ENCODE results near the gene TEX29.

TEX29 gene

DNA sequence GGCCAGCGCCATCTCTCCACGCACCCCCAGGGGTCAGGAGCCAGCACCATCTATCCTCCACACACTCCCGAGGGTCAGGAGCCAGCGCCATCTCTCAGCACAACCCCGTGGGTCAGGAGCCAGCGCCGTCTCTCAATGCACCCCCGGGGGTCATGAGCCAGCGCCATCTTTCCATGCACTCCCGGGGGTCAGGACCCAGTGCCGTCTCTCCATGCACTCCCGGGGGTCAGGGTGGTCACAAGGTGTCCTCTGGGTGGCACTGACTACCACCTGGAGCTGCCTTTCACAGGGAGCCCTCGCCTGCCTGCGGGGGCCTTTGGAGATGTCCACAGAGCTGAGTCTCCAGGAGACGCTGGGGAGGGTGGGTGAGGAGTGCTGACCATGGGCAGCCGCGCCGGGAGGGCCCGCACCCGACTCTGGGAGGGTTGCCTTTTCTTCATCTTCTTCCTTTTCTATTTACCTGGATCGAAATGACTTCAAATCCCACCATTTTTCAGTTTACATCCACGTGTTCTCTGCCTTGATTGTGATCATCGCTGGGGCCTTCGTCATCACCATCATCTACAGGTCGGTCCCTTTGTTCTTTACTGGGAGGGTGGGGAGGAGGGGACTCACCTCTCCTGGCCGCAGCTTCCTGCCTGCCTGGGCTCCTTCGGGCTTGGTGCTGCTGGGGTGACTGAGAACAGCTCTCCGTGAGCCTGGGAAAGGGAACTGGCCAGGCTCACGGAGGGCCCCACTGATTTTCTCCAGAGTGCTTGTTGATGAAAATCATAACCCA, 19.1 kb downstream of the TEX29 start:
- no peak for DNase-seq (ENCODE audit: low spot score)

- DNase-seq (ENCODE audit: low spot score) = no peak
Measured at GRCh38 chr13:111341886-111342285, 21.4 kb downstream of the TEX29 start.

GRCh38 chr13:111342721-111343120, 22.3 kb downstream of the TEX29 start:
- DNase-seq (ENCODE audit: low spot score) = no peak

- no peak for DNase-seq (ENCODE audit: low spot score)
Measured at GRCh38 chr13:111343186-111343805, 22.9 kb downstream of the TEX29 start.

DNA sequence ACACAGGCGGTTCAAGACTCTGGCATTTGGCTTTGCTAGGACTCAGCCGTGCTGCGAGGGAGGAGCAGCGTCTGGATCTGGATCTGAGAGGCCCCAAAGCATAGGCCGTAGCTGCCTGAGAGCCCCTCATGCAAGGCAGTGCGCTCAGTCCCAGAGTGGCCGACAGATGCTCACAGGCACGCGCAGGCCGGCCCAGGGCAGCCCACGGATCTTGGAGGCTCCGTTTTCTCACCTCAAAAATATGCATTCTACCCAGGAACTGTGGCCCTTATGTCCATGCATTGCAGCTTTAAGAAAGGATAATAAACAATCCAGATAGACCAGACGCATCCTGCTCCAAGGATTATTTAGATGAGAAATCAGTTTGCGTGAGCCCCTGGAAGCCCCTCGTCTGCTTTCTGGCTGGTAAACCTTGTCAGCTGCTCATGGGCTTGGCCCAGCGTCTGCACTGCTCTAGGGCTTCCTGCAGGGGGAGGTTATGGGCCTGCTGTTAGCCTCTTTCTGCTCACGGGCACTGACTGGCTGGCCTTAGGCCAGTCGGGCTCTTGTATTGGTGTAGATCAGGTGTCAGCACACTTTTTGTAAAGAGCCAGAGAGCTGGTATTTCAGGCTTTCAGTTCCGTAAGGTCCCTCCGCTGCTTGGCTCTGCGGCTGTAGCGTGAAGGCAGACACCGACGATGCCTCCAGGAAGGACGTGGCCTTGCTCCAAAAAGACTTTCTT, 24.2 kb downstream of the TEX29 start:
- DNase-seq (ENCODE audit: low spot score) = no peak

- no peak for DNase-seq (ENCODE audit: low spot score)
Measured at GRCh38 chr13:111345682-111346081, 25.2 kb downstream of the TEX29 start.

- no peak for DNase-seq (ENCODE audit: low spot score)
Measured at GRCh38 chr13:111346101-111346680, 25.7 kb downstream of the TEX29 start.

- DNase-seq (ENCODE audit: low spot score) = no peak
Measured at GRCh38 chr13:111347438-111347837, 27.0 kb downstream of the TEX29 start.

DNA sequence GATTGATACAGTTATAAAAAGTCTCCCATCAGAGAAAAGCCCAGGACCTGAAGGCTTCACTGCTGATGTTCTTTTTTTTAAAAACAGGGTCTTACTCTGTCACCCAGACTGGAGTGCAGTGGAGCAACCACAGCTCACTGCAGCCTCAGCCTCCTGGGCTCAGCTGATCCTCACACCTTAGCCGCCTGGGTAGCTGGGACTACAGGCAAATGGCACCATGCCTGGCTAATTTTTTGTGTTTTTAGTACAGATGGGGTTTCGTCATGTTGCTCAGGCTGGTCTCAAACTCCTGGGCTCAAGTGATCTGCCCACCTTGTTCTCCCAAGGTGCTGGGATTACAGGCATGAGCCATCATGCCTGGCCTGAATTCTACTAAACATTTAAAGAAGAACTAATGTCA, 33.1 kb downstream of the TEX29 start:
- DNase-seq (ENCODE audit: low spot score) = no peak

DNA sequence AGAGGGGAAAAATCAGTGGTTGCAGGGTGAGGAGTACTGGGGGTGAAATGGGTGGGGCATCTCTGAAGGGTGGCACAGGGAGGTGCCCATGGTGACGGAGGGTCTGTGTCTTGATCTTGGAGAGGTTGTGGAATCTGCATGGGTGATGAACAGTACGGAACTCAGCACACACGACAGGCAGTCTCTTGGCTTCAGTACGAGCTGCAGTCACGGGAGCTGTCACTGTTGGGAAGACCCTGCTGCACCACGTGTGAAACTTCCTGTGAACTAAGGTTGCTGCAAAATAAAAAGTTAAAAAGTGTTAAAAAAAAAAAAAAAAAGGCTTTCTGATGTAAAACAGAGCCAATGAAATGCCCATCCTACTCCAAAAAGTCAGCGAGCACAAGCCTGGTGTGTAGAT, 34.3 kb downstream of the TEX29 start:
- no peak for DNase-seq (ENCODE audit: low spot score)

GRCh38 chr13:111356795-111357194, 36.4 kb downstream of the TEX29 start:
- no peak for DNase-seq (ENCODE audit: low spot score)

DNA sequence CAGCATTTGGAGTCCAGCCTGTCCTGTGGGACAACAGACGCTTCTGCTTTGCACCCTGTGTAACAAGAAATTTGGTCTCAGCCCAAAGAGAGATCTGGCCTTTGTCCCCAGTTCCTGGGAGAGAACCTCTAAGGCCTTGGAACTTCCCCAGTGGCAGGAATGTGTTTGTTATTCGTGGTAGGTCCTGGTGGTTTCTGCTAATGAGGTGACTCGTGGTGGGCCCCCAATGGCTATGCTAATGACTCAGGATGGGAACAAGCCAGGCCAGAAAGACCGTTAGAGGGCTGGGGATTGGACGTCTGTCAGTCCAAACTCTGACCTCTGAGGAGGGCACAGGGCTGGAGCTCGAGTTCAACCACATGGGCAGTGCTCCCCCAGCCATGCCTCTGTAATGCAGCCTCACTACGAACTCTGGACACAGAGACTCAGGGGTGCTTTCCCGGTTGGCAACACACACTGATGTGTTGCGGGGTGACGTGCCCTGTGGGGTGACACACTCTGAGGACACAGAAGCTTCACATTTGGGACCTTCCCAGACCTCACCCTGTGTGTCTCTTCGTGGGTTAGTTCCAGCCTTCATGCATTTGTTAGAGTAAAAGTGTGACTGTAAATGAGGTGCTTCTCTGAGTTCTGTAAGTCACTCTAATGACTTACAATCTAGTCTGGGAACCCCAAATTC, 38.9 kb downstream of the TEX29 start:
- DNase-seq (ENCODE audit: low spot score) = no peak

DNA sequence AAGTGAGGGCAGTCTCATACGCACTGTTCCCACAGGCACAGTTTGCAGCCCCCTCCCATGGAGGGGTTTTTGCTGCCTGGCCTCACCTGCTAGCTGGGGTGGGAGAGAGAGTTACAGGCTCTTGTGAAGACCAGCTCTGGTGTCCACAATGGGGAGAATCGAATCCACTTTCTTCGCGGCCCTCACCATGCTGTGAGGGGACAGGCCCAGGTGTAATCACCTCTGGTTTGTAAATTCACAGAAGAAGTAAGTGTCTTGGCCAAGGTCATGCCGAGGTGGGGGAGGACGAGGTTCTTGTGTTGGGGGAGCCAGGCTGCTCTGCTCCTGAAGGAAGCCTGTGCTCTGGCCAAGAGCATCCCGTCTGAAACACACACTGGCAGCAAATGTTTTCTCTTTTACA, 39.5 kb downstream of the TEX29 start:
- no peak for DNase-seq (ENCODE audit: low spot score)

DNA sequence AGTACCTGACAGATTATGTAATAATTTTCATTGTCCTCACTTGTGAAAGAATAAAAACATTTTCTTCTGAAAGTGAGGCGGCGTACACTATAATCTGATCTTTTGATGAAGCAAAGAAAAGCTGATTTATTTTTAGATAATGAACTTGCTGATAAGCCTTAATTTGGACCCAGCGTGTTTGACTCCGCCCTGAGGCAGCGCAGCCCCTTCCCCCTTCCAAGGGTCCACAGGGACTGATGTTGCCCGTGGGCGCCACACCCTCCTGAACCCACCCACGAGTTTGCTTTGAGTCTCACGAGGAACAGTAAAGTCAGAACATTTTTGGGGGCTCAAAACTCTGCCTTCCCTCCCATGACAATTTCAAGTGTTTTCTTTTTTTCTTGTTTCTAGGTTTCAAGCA, 40.0 kb downstream of the TEX29 start:
- DNase-seq (ENCODE audit: low spot score) = no peak

- no peak for DNase-seq (ENCODE audit: low spot score)
Measured at GRCh38 chr13:111361046-111361872, 40.8 kb downstream of the TEX29 start.

- DNase-seq (ENCODE audit: low spot score) = no peak
Measured at GRCh38 chr13:111361873-111362648, 41.6 kb downstream of the TEX29 start.

- DNase-seq (ENCODE audit: low spot score) = no peak
Measured at GRCh38 chr13:111363121-111363520, 42.7 kb downstream of the TEX29 start.

GRCh38 chr13:111363591-111363990, 43.1 kb downstream of the TEX29 start:
- DNase-seq (ENCODE audit: low spot score) = no peak

DNA sequence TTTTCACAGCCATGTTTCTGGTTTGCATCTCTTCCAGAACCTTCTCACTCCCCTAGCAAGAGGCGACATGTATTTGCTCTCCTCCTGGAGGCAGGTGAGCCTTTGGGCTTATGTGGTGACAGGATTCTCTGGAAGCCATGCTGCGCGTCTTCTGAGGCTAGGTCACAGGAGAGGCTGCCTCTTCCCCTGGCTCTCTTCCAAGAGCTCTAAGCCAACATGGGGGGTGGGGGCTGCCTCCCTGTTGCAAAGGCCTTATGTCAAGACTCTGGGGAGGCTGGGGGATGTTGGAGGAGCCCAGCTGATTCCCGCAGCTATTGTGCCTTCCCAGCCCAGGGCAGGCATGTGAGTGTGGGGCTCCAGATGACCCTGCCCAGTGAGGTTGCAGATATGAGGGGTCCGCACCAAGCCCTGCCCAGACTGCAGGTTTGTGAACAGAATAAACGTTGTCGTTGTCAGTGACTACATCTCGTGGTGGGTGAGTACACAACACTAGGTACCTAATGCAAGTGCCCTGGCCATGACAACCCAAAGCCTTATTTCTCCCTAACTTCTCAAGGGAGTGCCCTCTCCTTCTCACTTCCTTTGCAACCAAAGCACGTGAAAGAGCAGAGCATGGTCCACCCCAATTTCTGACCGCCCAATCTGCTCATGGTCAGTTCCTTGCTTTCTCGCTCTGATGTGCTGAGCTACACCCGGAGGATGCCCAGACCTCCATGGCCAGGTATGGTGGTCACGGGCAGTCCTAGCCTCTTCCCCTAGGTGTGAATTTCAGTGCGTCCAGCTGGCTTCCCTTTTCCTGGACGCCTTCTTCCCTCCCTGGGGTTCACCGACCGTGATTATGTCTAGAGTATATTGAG, 44.9 kb downstream of the TEX29 start:
- DNase-seq (ENCODE audit: low spot score) = no peak
